HG03064 (cell line): ENCODE data around the gene TGFBR2.

Source experiments
- ATAC-seq: cut with Tn5 transposase; IDR thresholded peaks from one replicate; pipeline ENCODE4 v1.9.1; 2021; ENCODE audit warnings: low read depth; ENCODE audit not compliant: unreplicated experiment

The TGFBR2 gene

GRCh38 chr3:30708472-30708871 is 102.1 kb downstream of the TGFBR2 start:
- ATAC-seq, result no peak

- no peak for ATAC-seq
These were observed 103.6 kb downstream of the TGFBR2 start for GRCh38 chr3:30710017-30710416.

GRCh38 chr3:30711151-30711550 is 104.8 kb downstream of the TGFBR2 start:
- ATAC-seq, result no peak

- ATAC-seq, result no peak
These were observed 105.5 kb downstream of the TGFBR2 start for GRCh38 chr3:30711867-30712266.

GRCh38 chr3:30712991-30713390 is 106.6 kb downstream of the TGFBR2 start:
- ATAC-seq, result no peak

- ATAC-seq, result no peak
These were observed 107.6 kb downstream of the TGFBR2 start for GRCh38 chr3:30713885-30714503.

GRCh38 chr3:30719536-30719935 is 113.1 kb downstream of the TGFBR2 start:
- ATAC-seq, result no peak

- no peak for ATAC-seq
These were observed 114.3 kb downstream of the TGFBR2 start for GRCh38 chr3:30720586-30721313.

- ATAC-seq, result no peak
These were observed 114.9 kb downstream of the TGFBR2 start for GRCh38 chr3:30721314-30721634.

- no peak for ATAC-seq
These were observed 116.8 kb downstream of the TGFBR2 start for GRCh38 chr3:30723211-30723610.

- ATAC-seq, result no peak
These were observed 118.5 kb downstream of the TGFBR2 start for GRCh38 chr3:30724863-30725262.

- ATAC-seq, result no peak
These were observed 121.7 kb downstream of the TGFBR2 start for GRCh38 chr3:30728143-30728542.

GRCh38 chr3:30729512-30729911 is 123.1 kb downstream of the TGFBR2 start:
- no peak for ATAC-seq

GRCh38 chr3:30729936-30730335 is 123.5 kb downstream of the TGFBR2 start:
- no peak for ATAC-seq

GRCh38 chr3:30730967-30731366 is 124.6 kb downstream of the TGFBR2 start:
- ATAC-seq, result no peak

- ATAC-seq, result no peak
These were observed 126.8 kb downstream of the TGFBR2 start for GRCh38 chr3:30733209-30733608.

- no peak for ATAC-seq
These were observed 127.3 kb downstream of the TGFBR2 start for GRCh38 chr3:30733696-30734095.

- ATAC-seq, result no peak
These were observed 131.5 kb downstream of the TGFBR2 start for GRCh38 chr3:30737743-30738499.

GRCh38 chr3:30738605-30739004 is 132.2 kb downstream of the TGFBR2 start:
- no peak for ATAC-seq

GRCh38 chr3:30741889-30742288 is 135.5 kb downstream of the TGFBR2 start:
- no peak for ATAC-seq

GRCh38 chr3:30742796-30743619 is 136.6 kb downstream of the TGFBR2 start:
- ATAC-seq, result no peak
